HG02970 (cell line): ENCODE results near the gene KAT14.
"Not testable (repeated sequence)": the region's sequence is repeated elsewhere in the genome, so short reads cannot be mapped to it uniquely, and the experiment has no call there.

Experiments used
- ATAC-seq: cut with Tn5 transposase; IDR thresholded peaks from one replicate; pipeline ENCODE4 v1.9.1; 2021; ENCODE audit warnings: mild to moderate bottlenecking, moderate library complexity, moderate number of reproducible peaks; ENCODE audit not compliant: unreplicated experiment, low FRiP score

KAT14 gene

DNA sequence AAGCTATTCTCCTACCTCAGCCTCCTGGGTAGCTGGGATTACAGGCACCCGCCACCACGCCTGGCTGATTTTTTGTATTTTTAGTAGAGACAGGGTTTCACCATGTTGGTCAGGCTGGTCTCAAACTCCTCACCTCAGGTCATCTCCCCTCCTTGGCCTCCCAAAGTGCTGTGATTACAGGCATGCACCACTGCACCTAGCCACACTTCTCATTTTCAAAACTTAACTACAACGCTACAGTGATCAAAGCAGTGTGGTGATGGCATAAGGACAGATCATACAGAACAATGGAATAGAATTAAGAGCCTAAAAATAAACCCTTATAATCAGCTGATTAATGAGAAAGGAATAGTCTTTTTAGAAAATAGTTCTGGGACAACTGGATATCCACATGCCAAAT lies 66.0 kb downstream of the KAT14 start:
- ATAC-seq: not testable (repeated sequence)

DNA sequence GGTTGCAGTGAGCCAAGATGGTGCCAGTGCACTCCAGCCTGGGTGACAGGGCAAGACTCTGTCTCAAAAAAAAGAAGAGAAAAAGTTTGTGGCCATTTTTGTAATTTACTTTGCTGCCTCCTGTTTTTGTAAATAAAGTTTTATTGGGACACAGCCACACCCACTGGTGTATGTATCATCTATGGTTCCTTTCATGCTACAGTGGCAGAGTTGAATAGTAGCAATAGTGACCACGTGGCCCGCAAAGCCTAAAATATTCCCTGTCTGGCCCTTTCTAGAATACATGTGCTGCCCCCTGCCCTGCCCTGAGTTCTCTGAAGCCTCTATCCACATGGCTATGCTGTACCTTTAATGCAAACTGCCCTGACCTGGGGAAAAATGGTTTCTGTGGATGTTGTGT lies 75.3 kb downstream of the KAT14 start:
- ATAC-seq: no peak

DNA sequence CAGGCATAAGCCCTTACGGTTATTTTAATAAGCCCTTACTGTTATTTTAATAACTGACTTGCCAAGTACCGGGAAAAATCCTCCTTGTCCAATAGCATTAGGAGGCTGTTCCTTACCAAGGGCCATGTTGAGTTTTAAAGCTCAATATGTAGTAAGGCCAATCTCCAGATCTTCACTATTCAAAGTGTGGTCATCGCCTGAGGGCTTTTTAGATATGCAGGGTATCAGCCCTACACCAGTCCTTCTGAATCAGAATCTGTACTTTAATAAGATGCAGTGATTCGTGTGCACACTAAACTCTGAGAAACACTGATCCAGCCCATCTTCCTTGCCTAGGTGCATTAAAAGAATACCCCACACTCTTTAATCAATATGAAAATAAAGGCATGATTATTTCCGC lies 77.9 kb downstream of the KAT14 start:
- no peak for ATAC-seq

GRCh38 chr20:18218280-18218679 lies 80.6 kb downstream of the KAT14 start:
- no peak for ATAC-seq

- ATAC-seq: no peak
Observed at GRCh38 chr20:18223409-18223808, 85.7 kb downstream of the KAT14 start.

DNA sequence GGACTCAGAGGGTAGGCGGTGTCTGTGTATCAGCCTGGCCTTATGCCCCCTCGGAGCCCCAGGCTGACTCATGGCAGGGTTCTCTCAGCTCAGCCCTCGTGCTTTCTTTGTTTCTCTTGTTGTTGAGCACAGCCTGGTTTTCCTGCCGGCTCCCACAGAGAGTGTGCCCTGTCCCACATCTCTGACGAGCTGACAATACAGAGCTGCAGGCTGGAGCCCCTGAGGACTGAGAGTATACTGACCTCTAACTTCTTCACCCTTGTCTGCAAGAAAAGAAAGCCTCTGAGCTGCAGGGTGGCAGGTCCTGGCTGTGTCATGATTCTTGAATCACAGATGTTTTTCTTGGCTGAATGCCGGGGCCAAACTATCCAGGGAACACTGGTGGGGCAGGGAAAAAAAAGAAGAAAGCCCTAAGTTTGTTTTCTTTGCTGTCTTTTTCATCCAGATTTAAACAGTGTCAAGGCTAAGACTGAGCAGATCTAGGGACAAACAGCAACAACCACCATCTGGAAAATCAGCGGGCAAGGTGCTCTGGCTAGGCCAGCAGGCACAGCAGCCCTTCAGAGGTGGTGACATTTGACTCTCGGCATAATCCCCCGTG lies 87.4 kb downstream of the KAT14 start:
- ATAC-seq: no peak

GRCh38 chr20:18225632-18226031 lies 88.0 kb downstream of the KAT14 start:
- ATAC-seq: no peak

DNA sequence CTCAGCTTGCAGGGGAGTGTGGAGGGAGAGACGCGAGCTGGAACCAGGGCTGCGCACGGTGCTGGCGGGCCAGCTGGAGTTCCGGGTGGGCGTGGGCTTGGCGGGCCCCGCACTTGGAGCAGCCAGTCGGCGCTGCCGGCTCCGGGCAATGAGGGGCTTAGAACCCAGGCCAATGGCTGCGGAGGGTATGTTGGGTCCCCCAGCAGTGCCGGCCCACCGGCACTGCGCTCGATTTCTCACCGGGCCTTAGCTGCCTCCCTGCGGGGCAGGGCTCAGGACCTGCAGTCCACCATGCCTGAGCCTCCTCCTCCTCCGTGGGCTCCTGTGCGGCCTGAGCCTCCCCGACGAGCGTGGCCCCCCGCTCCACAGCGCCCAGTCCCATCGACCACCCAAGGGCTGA lies 89.1 kb downstream of the KAT14 start:
- not testable (repeated sequence) for ATAC-seq

DNA sequence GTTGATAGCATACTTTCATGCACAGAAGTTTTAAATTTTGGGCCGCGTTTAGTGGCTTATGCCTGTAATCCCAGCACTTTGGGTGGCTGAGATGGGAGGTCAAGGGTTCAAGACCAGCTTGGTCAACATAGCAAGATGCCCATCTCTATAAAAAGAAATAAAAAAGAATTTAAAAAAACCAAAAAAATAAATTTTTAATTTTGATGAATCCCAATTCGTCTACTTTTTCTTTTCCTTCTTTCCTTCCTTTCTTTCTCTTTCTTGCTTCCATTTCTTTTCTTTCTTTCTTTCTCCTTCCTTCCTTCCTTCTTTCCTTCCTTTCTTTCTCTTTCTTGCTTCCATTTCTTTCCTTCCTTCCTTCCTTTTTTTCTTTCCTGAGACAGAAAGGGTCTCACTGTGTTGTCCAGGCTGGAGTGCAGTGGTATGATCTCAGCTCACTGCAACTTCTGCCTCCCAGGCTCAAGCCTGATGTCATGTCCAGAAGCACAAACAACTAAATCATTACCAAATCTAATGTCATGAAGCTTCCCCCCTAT lies 95.8 kb downstream of the KAT14 start:
- ATAC-seq: no peak
